Lung (tissue), 12 donors: ENCODE measurements around the gene ZNF618. TPM values are rescaled to one million over a fixed set of nuclear protein-coding genes. Genes with fewer than 3 reads are reported as not detected.

ENCODE experiments used
- ATAC-seq: fragments of 200-7000 bp; cut with Tn5 transposase; one replicate; pipeline ENCODE4 v1.9.1; 2020; ENCODE audit warnings: moderate number of reproducible peaks; ENCODE audit not compliant: insufficient read depth, low FRiP score
- DNase-seq, 3 donors: peaks; one replicate each; pipeline ENCODE4 v3.0.0-alpha.2; 2013 to 2017
- H3K27ac ChIP-seq, 2 donors: one replicate each; pipeline ENCODE4 v1.5.1; 2013; ENCODE audit warnings: mild to moderate bottlenecking in 2 of 2, moderate library complexity in 2 of 2, control low read depth in 1 of 2, inconsistent platforms in 1 of 2, low read depth in 1 of 2, low read length in 1 of 2
- H3K27me3 ChIP-seq, 3 donors: one replicate each; pipeline ENCODE4 v1.5.1; 2013; ENCODE audit warnings: low read length in 2 of 3; ENCODE audit not compliant: control insufficient read depth in 3 of 3, insufficient read depth in 3 of 3
- H3K36me3 ChIP-seq, 4 donors: one replicate each; pipeline ENCODE4 v1.5.1; 2013; ENCODE audit warnings: low read length in 4 of 4, mild to moderate bottlenecking in 1 of 4, moderate library complexity in 1 of 4; ENCODE audit not compliant: control insufficient read depth in 4 of 4, insufficient read depth in 4 of 4
- H3K4me1 ChIP-seq, 5 donors: one replicate each; pipeline ENCODE4 v1.5.1; 2013; ENCODE audit warnings: low read length in 5 of 5, mild to moderate bottlenecking in 2 of 5, moderate library complexity in 1 of 5; ENCODE audit not compliant: control insufficient read depth in 5 of 5, insufficient read depth in 5 of 5
- H3K4me3 ChIP-seq: one replicate; pipeline ENCODE4 v1.5.1; 2013; ENCODE audit warnings: mild to moderate bottlenecking, control low read depth, moderate library complexity
- H3K9ac ChIP-seq, 2 donors: one replicate each; pipeline ENCODE4 v1.5.1; 2013; ENCODE audit warnings: low read length in 2 of 2, control low read depth in 1 of 2; ENCODE audit not compliant: insufficient read depth in 1 of 2
- H3K9me3 ChIP-seq, 4 donors: one replicate each; pipeline ENCODE4 v1.5.1; 2013; ENCODE audit warnings: low read length in 3 of 4, mild to moderate bottlenecking in 1 of 4, moderate library complexity in 1 of 4; ENCODE audit not compliant: control insufficient read depth in 4 of 4, insufficient read depth in 3 of 4
- CTCF ChIP-seq: IDR thresholded peaks from 2 replicates; pipeline ENCODE4 v1.5.1; 2012; ENCODE audit warnings: mild to moderate bottlenecking; ENCODE audit errors: control extremely low read depth, extremely low read depth
- WGBS, 2 donors: extraction: QIAGEN DNeasy Blood & Tissue Kit; methylation state at CpG; one replicate each; pipeline ENCODE4 v1.1.7; 2013; 5-methylcytosine and 5-hydroxymethylcytosine counted together
- polyA plus RNA-seq, 2 donors: library from polyadenylated mRNA; stranded (reverse); fragments of 200-250 nt; gene quantifications; one replicate each; pipeline ENCODE4 v1.2.1, GENCODE V29; 2013
- total RNA-seq, 2 donors: library from RNA; depleted of rRNA in 1 of 2; stranded (reverse); fragments of >200 nt in 1 of 2; gene quantifications; one replicate each; pipeline ENCODE4 v1.2.1, GENCODE V29; 2014 to 2021
- donor health status: control.
- donor health status: control.
- donor health status: Bipolar disorder and iron deficiency.
- donor health status: healthy.
- donor health status: DM: yes; HTN: yes; CAD: no.

The ZNF618 gene
- total and polyA plus RNA-seq, 4 donors = 1.6 to 16.3 (median 6.0) TPM

- no peaks in the 10 kb centered on the region for H3K27me3 ChIP-seq
- 94% methylated on average over 1 of the region's 1 CpG for WGBS, 2 donors
- H3K9ac ChIP-seq = no peak overlapping the region
- DNase-seq (no peak), ATAC-seq (no peak)
- H3K9me3 ChIP-seq = no peaks in the 10 kb centered on the region
- TF ChIP-seq CTCF = no peak
- peaks cover 0 to 9% (median 7%) of the 10 kb centered on the region in 4 donors for H3K36me3 ChIP-seq
- no peak overlapping the region for H3K4me3 ChIP-seq
- H3K4me1 ChIP-seq = peaks cover 0 to 18% (median 8%) of the 10 kb centered on the region in 5 donors
- H3K27ac ChIP-seq = no peak overlapping the region
Measured at GRCh38 chr9:113986931-113987330, 110.8 kb downstream of the ZNF618 start.

- Histone ChIP-seq H3K27me3 (no peaks in the 10 kb centered on the region), H3K9me3 (no peaks in the 10 kb centered on the region), H3K36me3 (peaks cover 0 to 9% (median 7%) of the 10 kb centered on the region in 4 donors), H3K9ac (no peak overlapping the region), H3K4me1 (peaks cover 0 to 24% (median 14%) of the 10 kb centered on the region in 5 donors), H3K4me3 (no peak overlapping the region), H3K27ac (no peak overlapping the region)
- no peak for TF ChIP-seq CTCF
- ATAC-seq (no peak), DNase-seq (no peak)
- WGBS, 2 donors = 87 to 95% methylated on average over 12 of the region's 12 CpGs
Measured at GRCh38 chr9:113987526-113987925, 111.4 kb downstream of the ZNF618 start.

GRCh38 chr9:113988385-113989016 is 112.4 kb downstream of the ZNF618 start:
- TF ChIP-seq CTCF = no peak
- WGBS, 2 donors = 95% methylated on average over 23 of the region's 23 CpGs
- Histone ChIP-seq H3K4me3 (no peak overlapping the region), H3K4me1 (peaks cover 7 to 34% (median 24%) of the 10 kb centered on the region in 5 donors), H3K27ac (no peak overlapping the region), H3K36me3 (peaks cover 0 to 9% (median 7%) of the 10 kb centered on the region in 4 donors), H3K27me3 (no peaks in the 10 kb centered on the region), H3K9me3 (no peaks in the 10 kb centered on the region), H3K9ac (no peak overlapping the region)
- DNase-seq (no peak), ATAC-seq (no peak)
